Chondrocyte (in vitro differentiated cells): ENCODE measurements around the gene BTBD10. TPM values are rescaled to one million over a fixed set of nuclear protein-coding genes. Genes with fewer than 3 reads are reported as not detected.
A peak's percentile ranks its signal among the peaks of the same experiment; 100 is the strongest.

Source experiments
- DNase-seq: peaks from one replicate; pipeline ENCODE4 v3.0.0; 2021; ENCODE audit warnings: mixed read lengths, low spot score
- H3K27ac Mint-ChIP-seq: one replicate; pipeline ENCODE4 v1.8.0; 2021; ENCODE audit warnings: mild to moderate bottlenecking, moderate library complexity, mixed read lengths; ENCODE audit not compliant: unreplicated experiment
- H3K27me3 Mint-ChIP-seq: 2 replicates; pipeline ENCODE4 v1.8.0; 2021; ENCODE audit warnings: low read depth, mixed read lengths
- H3K36me3 Mint-ChIP-seq: 2 replicates; pipeline ENCODE4 v1.8.0; 2021; ENCODE audit warnings: low read depth, mixed read lengths
- H3K4me1 Mint-ChIP-seq: 2 replicates; pipeline ENCODE4 v1.8.0; 2021; ENCODE audit warnings: low read depth, mild to moderate bottlenecking, mixed read lengths
- H3K4me3 Mint-ChIP-seq: one replicate; pipeline ENCODE4 v1.8.0; 2021; ENCODE audit warnings: mild to moderate bottlenecking, moderate library complexity, mixed read lengths; ENCODE audit not compliant: unreplicated experiment
- H3K9me3 Mint-ChIP-seq: 2 replicates; pipeline ENCODE4 v1.8.0; 2021; ENCODE audit warnings: low read depth, mixed read lengths
- total RNA-seq: library from RNA; stranded (reverse); gene quantifications from 3 replicates; pipeline ENCODE4 v1.2.1, GENCODE V29; 2021
- TF ChIP-seq, protein P1 (sequence below): fragments of 200-600 bp; sonication (generic); IDR thresholded peaks from 2 replicates; pipeline ENCODE4 v1.5.0; 2021; ENCODE audit warnings: antibody characterized with exemption, mild to moderate bottlenecking, moderate library complexity

Gene BTBD10
- total RNA-seq, 1 donor from 2014 or later: 37.3 TPM

DNA sequence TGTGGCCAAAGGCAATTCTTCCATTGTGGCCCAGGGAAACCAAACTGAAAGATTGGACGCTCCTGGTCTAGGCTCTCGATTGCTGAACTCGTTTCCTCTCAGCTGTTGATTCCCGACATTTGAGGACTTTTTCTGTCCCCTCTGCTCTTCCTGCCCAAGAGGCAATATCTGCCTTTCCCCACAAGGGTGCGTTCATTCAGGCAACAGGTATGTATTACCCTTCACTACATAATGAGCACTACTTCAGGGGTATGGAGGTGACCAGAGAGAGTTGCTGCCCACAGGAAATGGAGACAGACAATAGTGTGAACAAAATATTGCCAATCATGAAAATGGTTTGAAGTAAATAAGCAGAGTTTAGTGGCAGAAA is 24.6 kb upstream of the BTBD10 start:
- no peak for DNase-seq
- Mint-ChIP-seq H3K27ac (no peak overlapping the region), H3K36me3 (peaks cover 3% of the 10 kb centered on the region), H3K4me1 (no peaks in the 10 kb centered on the region), H3K4me3 (no peak overlapping the region), H3K27me3 (peaks cover 35% of the 10 kb centered on the region), H3K9me3 (peaks cover 4% of the 10 kb centered on the region)
- TF ChIP-seq, protein P1, sequence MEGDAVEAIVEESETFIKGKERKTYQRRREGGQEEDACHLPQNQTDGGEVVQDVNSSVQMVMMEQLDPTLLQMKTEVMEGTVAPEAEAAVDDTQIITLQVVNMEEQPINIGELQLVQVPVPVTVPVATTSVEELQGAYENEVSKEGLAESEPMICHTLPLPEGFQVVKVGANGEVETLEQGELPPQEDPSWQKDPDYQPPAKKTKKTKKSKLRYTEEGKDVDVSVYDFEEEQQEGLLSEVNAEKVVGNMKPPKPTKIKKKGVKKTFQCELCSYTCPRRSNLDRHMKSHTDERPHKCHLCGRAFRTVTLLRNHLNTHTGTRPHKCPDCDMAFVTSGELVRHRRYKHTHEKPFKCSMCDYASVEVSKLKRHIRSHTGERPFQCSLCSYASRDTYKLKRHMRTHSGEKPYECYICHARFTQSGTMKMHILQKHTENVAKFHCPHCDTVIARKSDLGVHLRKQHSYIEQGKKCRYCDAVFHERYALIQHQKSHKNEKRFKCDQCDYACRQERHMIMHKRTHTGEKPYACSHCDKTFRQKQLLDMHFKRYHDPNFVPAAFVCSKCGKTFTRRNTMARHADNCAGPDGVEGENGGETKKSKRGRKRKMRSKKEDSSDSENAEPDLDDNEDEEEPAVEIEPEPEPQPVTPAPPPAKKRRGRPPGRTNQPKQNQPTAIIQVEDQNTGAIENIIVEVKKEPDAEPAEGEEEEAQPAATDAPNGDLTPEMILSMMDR: no peak

DNA sequence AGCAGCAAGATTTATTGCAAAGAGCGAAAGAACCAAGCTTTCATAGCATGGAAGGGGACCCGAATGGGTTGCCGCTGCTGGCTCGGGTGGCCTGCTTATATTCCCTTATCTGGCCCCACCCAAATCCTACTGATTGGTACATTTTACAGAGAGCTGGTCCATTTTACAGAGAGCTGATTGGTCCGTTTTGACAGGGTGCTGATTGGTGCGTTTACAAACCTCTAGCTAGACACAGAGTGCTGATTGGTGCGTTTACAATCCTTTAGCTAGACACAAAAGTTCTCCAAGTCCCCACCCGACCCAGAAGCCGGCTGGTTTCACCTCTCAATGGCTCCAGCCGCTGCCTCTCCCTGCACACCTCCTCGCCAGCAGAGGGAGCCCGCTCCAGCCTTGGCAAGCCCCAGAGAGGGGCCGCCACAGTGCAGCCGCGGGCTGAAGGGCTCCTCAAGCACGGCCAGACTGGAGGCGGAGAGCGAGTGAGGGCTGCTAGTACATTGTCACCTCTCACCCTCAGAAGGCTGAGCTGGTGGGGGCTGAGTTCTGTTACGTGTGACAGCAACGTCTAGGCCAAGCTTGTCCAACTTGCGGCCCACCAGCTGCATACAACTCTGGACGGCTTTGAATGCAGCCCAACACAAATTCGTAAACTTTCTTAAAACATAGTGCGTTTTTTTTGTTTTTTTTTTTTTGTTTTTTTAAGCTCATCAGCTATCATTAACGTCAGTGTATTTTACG is 24.1 kb upstream of the BTBD10 start:
- Mint-ChIP-seq H3K27me3 (peaks cover 33% of the 10 kb centered on the region), H3K4me3 (no peak overlapping the region), H3K4me1 (no peaks in the 10 kb centered on the region), H3K36me3 (peaks cover 4% of the 10 kb centered on the region), H3K27ac (no peak overlapping the region), H3K9me3 (peaks cover 5% of the 10 kb centered on the region)
- no peak for DNase-seq
- TF ChIP-seq, protein P1: peak; percentile 41

DNA sequence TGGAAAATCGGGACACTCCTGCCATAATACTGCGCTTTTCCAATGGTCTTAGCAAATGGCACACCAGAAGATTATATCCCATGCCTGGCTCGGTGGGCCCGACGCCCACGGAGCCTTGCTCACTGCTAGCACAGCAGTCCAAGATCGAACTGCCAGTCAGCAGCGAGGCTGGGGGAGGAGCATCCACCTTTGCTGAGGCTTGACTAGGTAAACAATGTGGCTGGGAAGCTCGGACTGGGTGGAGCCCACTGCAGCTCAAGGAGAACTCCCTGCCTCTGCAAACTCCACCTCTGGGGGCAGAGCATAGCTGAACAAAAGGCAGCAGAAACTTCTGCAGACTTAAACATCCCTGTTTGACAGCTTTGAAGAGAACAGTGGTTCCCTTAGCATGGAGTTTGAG is 17.2 kb upstream of the BTBD10 start:
- no peaks in the 10 kb centered on the region for H3K4me1 Mint-ChIP-seq

DNA sequence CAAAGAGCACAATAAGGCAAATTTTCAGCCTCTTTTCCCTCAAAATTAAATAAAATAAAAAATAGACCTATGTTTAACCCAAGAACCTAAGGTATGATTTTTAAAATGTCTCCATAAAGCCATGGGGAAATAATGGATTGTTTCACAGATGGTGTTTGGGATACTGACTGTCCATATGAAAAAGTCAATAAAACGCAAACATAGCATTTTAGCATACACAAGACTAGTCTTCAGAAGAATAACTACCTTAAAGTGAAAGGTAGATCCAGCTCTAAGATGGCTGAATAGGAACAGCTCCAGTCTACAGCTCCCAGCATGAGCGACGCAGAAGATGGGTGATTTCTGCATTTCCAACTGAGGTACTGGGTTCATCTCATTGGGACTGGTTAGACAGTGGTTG is 16.7 kb upstream of the BTBD10 start:
- Mint-ChIP-seq H3K27ac (no peak overlapping the region), H3K9me3 (peaks cover 12% of the 10 kb centered on the region), H3K36me3 (peaks cover 9% of the 10 kb centered on the region), H3K27me3 (peaks cover 39% of the 10 kb centered on the region), H3K4me3 (no peak overlapping the region), H3K4me1 (no peaks in the 10 kb centered on the region)
- DNase-seq: no peak
- TF ChIP-seq, protein P1: no peak

More for the DNA sequence above, 17.2 kb upstream of the BTBD10 start:
- TF ChIP-seq, protein P1: no peak
- peaks cover 39% of the 10 kb centered on the region for H3K27me3 Mint-ChIP-seq
- peaks cover 12% of the 10 kb centered on the region for H3K9me3 Mint-ChIP-seq
- no peak overlapping the region for H3K4me3 Mint-ChIP-seq
- no peak overlapping the region for H3K27ac Mint-ChIP-seq
- peaks cover 9% of the 10 kb centered on the region for H3K36me3 Mint-ChIP-seq
- no peak for DNase-seq

DNA sequence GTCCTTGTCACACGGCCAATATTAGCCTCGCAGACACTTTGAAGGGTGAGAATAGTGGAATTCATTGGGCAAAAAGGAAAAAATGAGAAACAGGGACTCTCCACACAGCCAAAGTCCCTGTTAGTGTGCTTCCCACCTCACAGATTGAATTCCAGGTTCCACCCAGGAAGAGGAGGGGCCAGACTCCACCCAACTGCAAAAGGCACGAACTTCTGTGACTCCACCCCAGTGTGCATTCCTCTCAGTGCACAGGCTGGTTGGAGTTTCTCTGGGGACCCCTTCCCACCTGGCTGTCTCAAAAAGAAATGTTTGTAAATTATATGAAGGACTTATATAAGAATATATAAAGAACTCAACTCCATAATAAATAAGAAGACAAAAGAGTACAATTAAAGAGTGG is 12.1 kb upstream of the BTBD10 start:
- Mint-ChIP-seq H3K4me1 (no peaks in the 10 kb centered on the region), H3K27me3 (peaks cover 34% of the 10 kb centered on the region), H3K9me3 (no peaks in the 10 kb centered on the region), H3K4me3 (no peak overlapping the region), H3K27ac (no peak overlapping the region), H3K36me3 (peaks cover 2% of the 10 kb centered on the region)
- TF ChIP-seq, protein P1: no peak
- DNase-seq: no peak
